Measurements from ENCODE around the gene APOL1. TPM values are rescaled to one million over a fixed set of nuclear protein-coding genes. Genes with fewer than 3 reads are reported as not detected.

The APOL1 gene
- total RNA-seq, 1 experiment from 2014 or later, result 0.30 TPM

DNA sequence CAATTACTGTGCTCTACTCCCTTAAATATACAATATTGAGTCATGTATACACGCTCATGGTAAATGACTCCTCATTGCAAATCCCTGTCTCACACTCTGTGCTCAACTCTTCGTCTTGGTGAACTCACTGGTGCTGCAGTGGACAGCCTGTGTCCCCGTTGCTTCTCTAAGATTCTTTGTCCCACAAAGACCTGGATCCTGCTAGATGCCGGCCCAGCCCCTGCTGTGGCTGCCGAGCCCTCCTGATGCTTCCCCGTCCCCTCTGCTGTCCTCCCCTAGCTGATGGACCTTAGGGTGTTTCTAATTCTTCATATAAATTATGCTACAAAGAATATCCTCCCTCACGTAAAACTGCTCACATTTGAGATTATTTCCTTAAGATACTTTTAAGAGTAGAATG is 19.1 kb upstream of the APOL1 start:
- RAD21 ChIA-PET (ENCODE audit: low non-redundant PET in 1 of 2, low total read pairs in 2 of 2, uncharacterized antibody in 2 of 2, unreplicated experiment in 2 of 2), result no interaction called here
- Histone ChIP-seq H3K27ac (ENCODE audit: low read depth, low read length) (no peak overlapping the region), H3K4me2 (ENCODE audit: low read length) (no peak overlapping the region)

More for the DNA sequence above, 19.1 kb upstream of the APOL1 start:
- H4K20me1 ChIP-seq (ENCODE audit: insufficient read depth), result no peaks in the 10 kb centered on the region
- ATAC-seq, result no peak
- H3K79me2 ChIP-seq (ENCODE audit: insufficient read depth, low read length), result peaks cover 6% of the 10 kb centered on the region; the same call in 1 of the 2 replicates
- no peaks in the 10 kb centered on the region for H3K9me3 ChIP-seq (ENCODE audit: control insufficient read depth in 1 of 2, insufficient read depth in 1 of 2, low read depth in 1 of 2, low read length in 2 of 2)
- no peak overlapping the region for H3K9ac ChIP-seq (ENCODE audit: low read length)
- peaks cover 8 to 11% of the 10 kb centered on the region in 2 experiments; a peak in 3 of 4 replicates for H3K4me1 ChIP-seq (ENCODE audit: control insufficient read depth in 1 of 2, insufficient read depth in 2 of 2, low read length in 2 of 2)
- no peaks in the 10 kb centered on the region for H3K36me3 ChIP-seq (ENCODE audit: control insufficient read depth in 1 of 2, insufficient read depth in 2 of 2, low read length in 2 of 2)
- ChIA-PET POLR2A (no interaction called here), CTCF (no interaction called here)
- no peak overlapping the region for H2AFZ ChIP-seq (ENCODE audit: low read depth, low read length, poor library complexity, severe bottlenecking)
- no peak for TF ChIP-seq JUND (IDR thresholded peaks at IDR 0.05)
- no peak for TF ChIP-seq RAD21 (IDR thresholded peaks at IDR 0.05; ENCODE audit: low read depth)
- TF ChIP-seq EZH2phosphoT487 (IDR thresholded peaks at IDR 0.05; ENCODE audit: borderline replicate concordance), result no peak
- TF ChIP-seq POLR2AphosphoS5 (IDR thresholded peaks at IDR 0.05; ENCODE audit: low read depth, low read length), result no peak
- TF ChIP-seq EGR1 (IDR thresholded peaks at IDR 0.05; ENCODE audit: low read depth), result no peak
- TF ChIP-seq, protein P1, sequence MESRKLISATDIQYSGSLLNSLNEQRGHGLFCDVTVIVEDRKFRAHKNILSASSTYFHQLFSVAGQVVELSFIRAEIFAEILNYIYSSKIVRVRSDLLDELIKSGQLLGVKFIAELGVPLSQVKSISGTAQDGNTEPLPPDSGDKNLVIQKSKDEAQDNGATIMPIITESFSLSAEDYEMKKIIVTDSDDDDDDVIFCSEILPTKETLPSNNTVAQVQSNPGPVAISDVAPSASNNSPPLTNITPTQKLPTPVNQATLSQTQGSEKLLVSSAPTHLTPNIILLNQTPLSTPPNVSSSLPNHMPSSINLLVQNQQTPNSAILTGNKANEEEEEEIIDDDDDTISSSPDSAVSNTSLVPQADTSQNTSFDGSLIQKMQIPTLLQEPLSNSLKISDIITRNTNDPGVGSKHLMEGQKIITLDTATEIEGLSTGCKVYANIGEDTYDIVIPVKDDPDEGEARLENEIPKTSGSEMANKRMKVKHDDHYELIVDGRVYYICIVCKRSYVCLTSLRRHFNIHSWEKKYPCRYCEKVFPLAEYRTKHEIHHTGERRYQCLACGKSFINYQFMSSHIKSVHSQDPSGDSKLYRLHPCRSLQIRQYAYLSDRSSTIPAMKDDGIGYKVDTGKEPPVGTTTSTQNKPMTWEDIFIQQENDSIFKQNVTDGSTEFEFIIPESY (IDR thresholded peaks at IDR 0.05; ENCODE audit: extremely low read depth, insufficient replicate concordance, low read length), result no peak
- no peak for TF ChIP-seq SIN3A (IDR thresholded peaks at IDR 0.05; ENCODE audit: low read depth)
- TF ChIP-seq, protein P2, sequence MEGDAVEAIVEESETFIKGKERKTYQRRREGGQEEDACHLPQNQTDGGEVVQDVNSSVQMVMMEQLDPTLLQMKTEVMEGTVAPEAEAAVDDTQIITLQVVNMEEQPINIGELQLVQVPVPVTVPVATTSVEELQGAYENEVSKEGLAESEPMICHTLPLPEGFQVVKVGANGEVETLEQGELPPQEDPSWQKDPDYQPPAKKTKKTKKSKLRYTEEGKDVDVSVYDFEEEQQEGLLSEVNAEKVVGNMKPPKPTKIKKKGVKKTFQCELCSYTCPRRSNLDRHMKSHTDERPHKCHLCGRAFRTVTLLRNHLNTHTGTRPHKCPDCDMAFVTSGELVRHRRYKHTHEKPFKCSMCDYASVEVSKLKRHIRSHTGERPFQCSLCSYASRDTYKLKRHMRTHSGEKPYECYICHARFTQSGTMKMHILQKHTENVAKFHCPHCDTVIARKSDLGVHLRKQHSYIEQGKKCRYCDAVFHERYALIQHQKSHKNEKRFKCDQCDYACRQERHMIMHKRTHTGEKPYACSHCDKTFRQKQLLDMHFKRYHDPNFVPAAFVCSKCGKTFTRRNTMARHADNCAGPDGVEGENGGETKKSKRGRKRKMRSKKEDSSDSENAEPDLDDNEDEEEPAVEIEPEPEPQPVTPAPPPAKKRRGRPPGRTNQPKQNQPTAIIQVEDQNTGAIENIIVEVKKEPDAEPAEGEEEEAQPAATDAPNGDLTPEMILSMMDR (IDR thresholded peaks at IDR 0.05 in 2 of 3, conservative IDR thresholded peaks at IDR 0.05 in 1 of 3; ENCODE audit: borderline replicate concordance in 1 of 3, insufficient read depth in 1 of 3, low read depth in 2 of 3, low read length in 2 of 3), result no peak
- TF ChIP-seq, protein P3, sequence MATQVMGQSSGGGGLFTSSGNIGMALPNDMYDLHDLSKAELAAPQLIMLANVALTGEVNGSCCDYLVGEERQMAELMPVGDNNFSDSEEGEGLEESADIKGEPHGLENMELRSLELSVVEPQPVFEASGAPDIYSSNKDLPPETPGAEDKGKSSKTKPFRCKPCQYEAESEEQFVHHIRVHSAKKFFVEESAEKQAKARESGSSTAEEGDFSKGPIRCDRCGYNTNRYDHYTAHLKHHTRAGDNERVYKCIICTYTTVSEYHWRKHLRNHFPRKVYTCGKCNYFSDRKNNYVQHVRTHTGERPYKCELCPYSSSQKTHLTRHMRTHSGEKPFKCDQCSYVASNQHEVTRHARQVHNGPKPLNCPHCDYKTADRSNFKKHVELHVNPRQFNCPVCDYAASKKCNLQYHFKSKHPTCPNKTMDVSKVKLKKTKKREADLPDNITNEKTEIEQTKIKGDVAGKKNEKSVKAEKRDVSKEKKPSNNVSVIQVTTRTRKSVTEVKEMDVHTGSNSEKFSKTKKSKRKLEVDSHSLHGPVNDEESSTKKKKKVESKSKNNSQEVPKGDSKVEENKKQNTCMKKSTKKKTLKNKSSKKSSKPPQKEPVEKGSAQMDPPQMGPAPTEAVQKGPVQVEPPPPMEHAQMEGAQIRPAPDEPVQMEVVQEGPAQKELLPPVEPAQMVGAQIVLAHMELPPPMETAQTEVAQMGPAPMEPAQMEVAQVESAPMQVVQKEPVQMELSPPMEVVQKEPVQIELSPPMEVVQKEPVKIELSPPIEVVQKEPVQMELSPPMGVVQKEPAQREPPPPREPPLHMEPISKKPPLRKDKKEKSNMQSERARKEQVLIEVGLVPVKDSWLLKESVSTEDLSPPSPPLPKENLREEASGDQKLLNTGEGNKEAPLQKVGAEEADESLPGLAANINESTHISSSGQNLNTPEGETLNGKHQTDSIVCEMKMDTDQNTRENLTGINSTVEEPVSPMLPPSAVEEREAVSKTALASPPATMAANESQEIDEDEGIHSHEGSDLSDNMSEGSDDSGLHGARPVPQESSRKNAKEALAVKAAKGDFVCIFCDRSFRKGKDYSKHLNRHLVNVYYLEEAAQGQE (IDR thresholded peaks at IDR 0.05; ENCODE audit: low read depth), result no peak
- no peak for TF ChIP-seq FOSL1 (IDR thresholded peaks at IDR 0.05; ENCODE audit: low read depth)
- TF ChIP-seq YY1 (IDR thresholded peaks at IDR 0.05; ENCODE audit: extremely low read depth, insufficient replicate concordance, low read depth, low read length), result no peak
- TF ChIP-seq, protein P4, sequence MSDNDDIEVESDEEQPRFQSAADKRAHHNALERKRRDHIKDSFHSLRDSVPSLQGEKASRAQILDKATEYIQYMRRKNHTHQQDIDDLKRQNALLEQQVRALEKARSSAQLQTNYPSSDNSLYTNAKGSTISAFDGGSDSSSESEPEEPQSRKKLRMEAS (IDR thresholded peaks at IDR 0.05), result no peak
- TF ChIP-seq, protein P5, sequence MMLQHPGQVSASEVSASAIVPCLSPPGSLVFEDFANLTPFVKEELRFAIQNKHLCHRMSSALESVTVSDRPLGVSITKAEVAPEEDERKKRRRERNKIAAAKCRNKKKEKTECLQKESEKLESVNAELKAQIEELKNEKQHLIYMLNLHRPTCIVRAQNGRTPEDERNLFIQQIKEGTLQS (IDR thresholded peaks at IDR 0.05), result no peak
- no TSS peak for BruUV-seq (replicated peaks)
- DNase-seq (ENCODE audit: low read depth, low spot score), result no peak
- no peak overlapping the region for H3K4me3 ChIP-seq (replicated peaks in 1 of 2; ENCODE audit: low read depth in 1 of 2, low read length in 2 of 2)
- intact Hi-C loops (cut with micrococcal nuclease), result no loop called here
- no peaks in the 10 kb centered on the region for H3K27me3 ChIP-seq (ENCODE audit: insufficient read depth, low read length)
- no peaks in the 10 kb centered on the region for H3K9me2 ChIP-seq (ENCODE audit: insufficient read depth)

All from HCT116 (cell line).